Neural cell (in vitro differentiated cells): ENCODE data around the gene PLEKHS1. TPM values are rescaled to one million over a fixed set of nuclear protein-coding genes. Genes with fewer than 3 reads are reported as not detected.

ENCODE experiments used
- H2AFZ ChIP-seq: fragments of 200-600, 300-800 bp; sonication (generic), shearing (Covaris generic); 2 replicates; pipeline ENCODE4 v1.6.0; 2014; ENCODE audit warnings: low read depth, mild to moderate bottlenecking, antibody characterized with exemption, low read length, moderate library complexity
- H3F3A ChIP-seq: fragments of 200-600 bp; shearing (Covaris generic); 2 replicates; pipeline ENCODE4 v1.6.1; 2016; ENCODE audit warnings: mild to moderate bottlenecking, moderate library complexity, mixed read lengths, antibody characterized with exemption, low read length; ENCODE audit not compliant: insufficient read depth, poor library complexity, severe bottlenecking
- H3K27ac ChIP-seq: fragments of 200-600, 300-800 bp; sonication (generic), shearing (Covaris generic); 2 replicates; pipeline ENCODE4 v1.5.1; 2014; ENCODE audit warnings: mild to moderate bottlenecking, low read length, moderate library complexity
- H3K27me3 ChIP-seq: fragments of 300-800, 200-600 bp; sonication (generic), shearing (Covaris generic); 2 replicates; pipeline ENCODE4 v1.6.0; 2014; ENCODE audit warnings: mild to moderate bottlenecking, low read depth, low read length, moderate library complexity; ENCODE audit not compliant: insufficient read depth
- H3K36me3 ChIP-seq: fragments of 300-800, 200-600 bp; sonication (generic), shearing (Covaris generic); 2 replicates; pipeline ENCODE4 v1.5.1; 2014; ENCODE audit warnings: mild to moderate bottlenecking, antibody characterized with exemption, low read length, moderate library complexity; ENCODE audit not compliant: insufficient read depth
- H3K4me2 ChIP-seq: fragments of 300-800, 200-600 bp; sonication (generic), shearing (Covaris generic); 2 replicates; pipeline ENCODE4 v1.6.0; 2014; ENCODE audit warnings: mild to moderate bottlenecking, low read length
- H3K4me3 ChIP-seq: fragments of 300-800, 200-600 bp; sonication (generic), shearing (Covaris generic); 2 replicates; pipeline ENCODE4 v1.5.1; 2014; ENCODE audit warnings: mild to moderate bottlenecking, low read length, moderate library complexity
- H3K79me2 ChIP-seq: fragments of 200-600 bp; shearing (Covaris generic); replicated peaks from 2 replicates; pipeline ENCODE4 v1.6.0; 2014; ENCODE audit warnings: mild to moderate bottlenecking, low read length, moderate library complexity; ENCODE audit not compliant: insufficient read depth
- H3K9ac ChIP-seq: fragments of 300-800, 200-600 bp; sonication (generic), shearing (Covaris generic); 2 replicates; pipeline ENCODE4 v1.6.1; 2016; ENCODE audit warnings: mild to moderate bottlenecking, low read length, mixed read lengths
- H3K9me2 ChIP-seq: fragments of 200-600 bp; shearing (Covaris generic); 2 replicates; pipeline ENCODE4 v1.6.1; 2016; ENCODE audit warnings: mild to moderate bottlenecking, low read length, mixed read lengths; ENCODE audit not compliant: insufficient read depth
- H3K9me3 ChIP-seq: fragments of 200-600, 300-800 bp; sonication (generic), shearing (Covaris generic); 2 replicates; pipeline ENCODE4 v1.6.1; 2016; ENCODE audit warnings: mild to moderate bottlenecking, mixed run types, low read length, moderate library complexity, mixed read lengths
- H4K20me1 ChIP-seq: fragments of 200-600 bp; shearing (Covaris generic); 2 replicates; pipeline ENCODE4 v1.6.1; 2016; ENCODE audit warnings: mild to moderate bottlenecking, mixed run types; ENCODE audit not compliant: insufficient read depth
- EP300 ChIP-seq: fragments of 450-650 bp; conservative IDR thresholded peaks from 2 replicates; pipeline ENCODE4 v1.6.1; 2014; ENCODE audit warnings: antibody characterized with exemption, mild to moderate bottlenecking, moderate library complexity; ENCODE audit not compliant: poor library complexity, severe bottlenecking
- EZH2 ChIP-seq: fragments of 200-600, 300-800 bp; shearing (Covaris generic), sonication (generic); IDR thresholded peaks from 2 replicates; pipeline ENCODE4 v1.6.1; 2014; ENCODE audit warnings: antibody characterized with exemption, low read length, borderline replicate concordance, mild to moderate bottlenecking; ENCODE audit not compliant: insufficient read depth, poor library complexity, severe bottlenecking
- MXI1 ChIP-seq: fragments of 450-650 bp; conservative IDR thresholded peaks from 2 replicates; pipeline ENCODE4 v1.6.1; 2014; ENCODE audit warnings: antibody characterized with exemption, mild to moderate bottlenecking; ENCODE audit not compliant: poor library complexity, severe bottlenecking
- POLR2AphosphoS5 ChIP-seq: IDR thresholded peaks from 2 replicates; pipeline ENCODE4 v1.6.1; 2012
- RAD21 ChIP-seq: fragments of 450-650 bp; conservative IDR thresholded peaks from 2 replicates; pipeline ENCODE4 v1.6.1; 2014; ENCODE audit warnings: antibody characterized with exemption, mild to moderate bottlenecking, moderate library complexity
- SMC3 ChIP-seq: fragments of 450-650 bp; conservative IDR thresholded peaks from 2 replicates; pipeline ENCODE4 v1.6.1; 2014; ENCODE audit warnings: antibody characterized with exemption, mild to moderate bottlenecking, moderate library complexity; ENCODE audit not compliant: poor library complexity
- TAF1 ChIP-seq: IDR thresholded peaks from 2 replicates; pipeline ENCODE4 v1.6.1; 2012; ENCODE audit warnings: low read depth
- polyA plus RNA-seq: library from polyadenylated mRNA; depleted of rRNA; stranded (reverse); fragments of >200 nt; gene quantifications from 2 replicates; pipeline ENCODE4 v1.2.3, GENCODE V29; 2014
- TF ChIP-seq, protein P1 (sequence below): fragments of 450-650 bp; IDR thresholded peaks from 2 replicates; pipeline ENCODE4 v1.5.1; 2014; ENCODE audit warnings: antibody characterized with exemption, mild to moderate bottlenecking, moderate library complexity; ENCODE audit not compliant: poor library complexity, severe bottlenecking
- TF ChIP-seq, protein P2 (sequence below): IDR thresholded peaks from 2 replicates; pipeline ENCODE4 v1.6.1; 2012; ENCODE audit warnings: borderline replicate concordance

Gene PLEKHS1
- polyA plus RNA-seq, 1 donor from 2014 or later = not detected

DNA sequence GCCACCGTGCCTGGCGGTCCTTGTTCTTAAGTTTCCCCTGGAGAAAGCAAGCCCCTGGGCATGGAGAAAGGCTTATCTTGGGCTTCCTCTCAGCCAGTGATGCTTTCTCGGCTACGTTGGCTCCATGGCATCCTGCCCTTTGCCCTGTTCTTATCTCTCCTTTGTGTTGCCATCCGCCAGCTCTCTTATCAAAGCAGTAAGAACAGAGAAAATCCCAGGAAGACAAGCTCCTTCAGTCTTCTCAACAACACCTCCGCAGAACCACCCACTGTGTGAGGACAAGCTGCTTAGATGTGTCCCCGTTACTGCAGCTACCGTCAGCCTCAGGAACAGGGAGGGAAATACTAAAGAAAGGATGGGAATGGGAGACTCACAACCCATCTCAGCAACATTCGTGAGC is 3.3 kb downstream of the PLEKHS1 start:
- H3K27me3 ChIP-seq = no peaks in the 10 kb centered on the region
- no peaks in the 10 kb centered on the region for H3F3A ChIP-seq
- no peak overlapping the region for H3K27ac ChIP-seq
- no peaks in the 10 kb centered on the region for H3K79me2 ChIP-seq
- H3K36me3 ChIP-seq = no peaks in the 10 kb centered on the region
- H3K9ac ChIP-seq = no peak overlapping the region
- no peaks in the 10 kb centered on the region for H3K9me2 ChIP-seq
- no peak overlapping the region for H3K4me3 ChIP-seq
- H3K4me2 ChIP-seq = no peak overlapping the region
- H3K9me3 ChIP-seq = no peaks in the 10 kb centered on the region
- no peak overlapping the region for H2AFZ ChIP-seq
- H4K20me1 ChIP-seq = no peaks in the 10 kb centered on the region
- TF ChIP-seq, protein P1, sequence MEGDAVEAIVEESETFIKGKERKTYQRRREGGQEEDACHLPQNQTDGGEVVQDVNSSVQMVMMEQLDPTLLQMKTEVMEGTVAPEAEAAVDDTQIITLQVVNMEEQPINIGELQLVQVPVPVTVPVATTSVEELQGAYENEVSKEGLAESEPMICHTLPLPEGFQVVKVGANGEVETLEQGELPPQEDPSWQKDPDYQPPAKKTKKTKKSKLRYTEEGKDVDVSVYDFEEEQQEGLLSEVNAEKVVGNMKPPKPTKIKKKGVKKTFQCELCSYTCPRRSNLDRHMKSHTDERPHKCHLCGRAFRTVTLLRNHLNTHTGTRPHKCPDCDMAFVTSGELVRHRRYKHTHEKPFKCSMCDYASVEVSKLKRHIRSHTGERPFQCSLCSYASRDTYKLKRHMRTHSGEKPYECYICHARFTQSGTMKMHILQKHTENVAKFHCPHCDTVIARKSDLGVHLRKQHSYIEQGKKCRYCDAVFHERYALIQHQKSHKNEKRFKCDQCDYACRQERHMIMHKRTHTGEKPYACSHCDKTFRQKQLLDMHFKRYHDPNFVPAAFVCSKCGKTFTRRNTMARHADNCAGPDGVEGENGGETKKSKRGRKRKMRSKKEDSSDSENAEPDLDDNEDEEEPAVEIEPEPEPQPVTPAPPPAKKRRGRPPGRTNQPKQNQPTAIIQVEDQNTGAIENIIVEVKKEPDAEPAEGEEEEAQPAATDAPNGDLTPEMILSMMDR = no peak
- TF ChIP-seq EP300 (no peak), SMC3 (no peak), RAD21 (no peak), MXI1 (no peak), POLR2AphosphoS5 (no peak), EZH2 (no peak), TAF1 (no peak)
- TF ChIP-seq, protein P2, sequence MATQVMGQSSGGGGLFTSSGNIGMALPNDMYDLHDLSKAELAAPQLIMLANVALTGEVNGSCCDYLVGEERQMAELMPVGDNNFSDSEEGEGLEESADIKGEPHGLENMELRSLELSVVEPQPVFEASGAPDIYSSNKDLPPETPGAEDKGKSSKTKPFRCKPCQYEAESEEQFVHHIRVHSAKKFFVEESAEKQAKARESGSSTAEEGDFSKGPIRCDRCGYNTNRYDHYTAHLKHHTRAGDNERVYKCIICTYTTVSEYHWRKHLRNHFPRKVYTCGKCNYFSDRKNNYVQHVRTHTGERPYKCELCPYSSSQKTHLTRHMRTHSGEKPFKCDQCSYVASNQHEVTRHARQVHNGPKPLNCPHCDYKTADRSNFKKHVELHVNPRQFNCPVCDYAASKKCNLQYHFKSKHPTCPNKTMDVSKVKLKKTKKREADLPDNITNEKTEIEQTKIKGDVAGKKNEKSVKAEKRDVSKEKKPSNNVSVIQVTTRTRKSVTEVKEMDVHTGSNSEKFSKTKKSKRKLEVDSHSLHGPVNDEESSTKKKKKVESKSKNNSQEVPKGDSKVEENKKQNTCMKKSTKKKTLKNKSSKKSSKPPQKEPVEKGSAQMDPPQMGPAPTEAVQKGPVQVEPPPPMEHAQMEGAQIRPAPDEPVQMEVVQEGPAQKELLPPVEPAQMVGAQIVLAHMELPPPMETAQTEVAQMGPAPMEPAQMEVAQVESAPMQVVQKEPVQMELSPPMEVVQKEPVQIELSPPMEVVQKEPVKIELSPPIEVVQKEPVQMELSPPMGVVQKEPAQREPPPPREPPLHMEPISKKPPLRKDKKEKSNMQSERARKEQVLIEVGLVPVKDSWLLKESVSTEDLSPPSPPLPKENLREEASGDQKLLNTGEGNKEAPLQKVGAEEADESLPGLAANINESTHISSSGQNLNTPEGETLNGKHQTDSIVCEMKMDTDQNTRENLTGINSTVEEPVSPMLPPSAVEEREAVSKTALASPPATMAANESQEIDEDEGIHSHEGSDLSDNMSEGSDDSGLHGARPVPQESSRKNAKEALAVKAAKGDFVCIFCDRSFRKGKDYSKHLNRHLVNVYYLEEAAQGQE = no peak

DNA sequence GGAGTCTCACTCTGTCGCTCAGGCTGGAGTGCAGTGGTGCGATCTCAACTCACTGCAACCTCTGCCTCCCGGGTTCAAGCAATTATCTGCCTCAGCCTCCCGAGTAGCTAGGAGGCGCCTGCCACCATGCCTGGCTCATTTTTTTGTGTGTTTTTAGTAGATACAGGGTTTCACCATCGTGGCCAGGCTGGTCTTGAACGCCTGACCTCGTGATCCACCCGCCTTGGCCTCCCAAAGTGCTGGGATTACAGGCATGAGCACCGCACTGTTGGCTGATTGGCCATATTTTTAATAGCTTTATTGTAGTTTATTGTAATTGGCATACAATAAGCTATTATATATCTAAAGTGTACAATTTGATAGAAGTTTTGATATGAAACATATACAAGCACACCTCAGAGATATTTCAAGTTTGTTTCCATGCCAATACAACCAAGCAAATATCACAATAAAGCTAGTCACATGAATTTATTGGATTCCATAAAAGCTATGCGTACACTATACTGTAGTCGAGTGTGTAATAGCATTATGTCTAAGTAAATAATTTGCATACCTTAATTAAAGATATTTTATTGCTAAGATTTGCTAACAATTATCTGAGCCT is 5.6 kb downstream of the PLEKHS1 start:
- H2AFZ ChIP-seq = no peak overlapping the region
- H3K9me2 ChIP-seq = no peaks in the 10 kb centered on the region
- no peak overlapping the region for H3K4me3 ChIP-seq
- no peak overlapping the region for H3K9ac ChIP-seq
- no peaks in the 10 kb centered on the region for H3F3A ChIP-seq
- no peak overlapping the region for H3K27ac ChIP-seq
- H3K36me3 ChIP-seq = no peaks in the 10 kb centered on the region
- no peaks in the 10 kb centered on the region for H3K9me3 ChIP-seq
- TF ChIP-seq, protein P2 = no peak
- TF ChIP-seq TAF1 (no peak), MXI1 (no peak), EZH2 (no peak), POLR2AphosphoS5 (no peak), SMC3 (no peak), EP300 (no peak), RAD21 (no peak)
- TF ChIP-seq, protein P1 = no peak
- no peaks in the 10 kb centered on the region for H3K27me3 ChIP-seq
- H3K79me2 ChIP-seq = no peaks in the 10 kb centered on the region
- H4K20me1 ChIP-seq = no peaks in the 10 kb centered on the region
- no peak overlapping the region for H3K4me2 ChIP-seq
